Measurements from ENCODE around the gene CDH11.

CDH11 gene

DNA sequence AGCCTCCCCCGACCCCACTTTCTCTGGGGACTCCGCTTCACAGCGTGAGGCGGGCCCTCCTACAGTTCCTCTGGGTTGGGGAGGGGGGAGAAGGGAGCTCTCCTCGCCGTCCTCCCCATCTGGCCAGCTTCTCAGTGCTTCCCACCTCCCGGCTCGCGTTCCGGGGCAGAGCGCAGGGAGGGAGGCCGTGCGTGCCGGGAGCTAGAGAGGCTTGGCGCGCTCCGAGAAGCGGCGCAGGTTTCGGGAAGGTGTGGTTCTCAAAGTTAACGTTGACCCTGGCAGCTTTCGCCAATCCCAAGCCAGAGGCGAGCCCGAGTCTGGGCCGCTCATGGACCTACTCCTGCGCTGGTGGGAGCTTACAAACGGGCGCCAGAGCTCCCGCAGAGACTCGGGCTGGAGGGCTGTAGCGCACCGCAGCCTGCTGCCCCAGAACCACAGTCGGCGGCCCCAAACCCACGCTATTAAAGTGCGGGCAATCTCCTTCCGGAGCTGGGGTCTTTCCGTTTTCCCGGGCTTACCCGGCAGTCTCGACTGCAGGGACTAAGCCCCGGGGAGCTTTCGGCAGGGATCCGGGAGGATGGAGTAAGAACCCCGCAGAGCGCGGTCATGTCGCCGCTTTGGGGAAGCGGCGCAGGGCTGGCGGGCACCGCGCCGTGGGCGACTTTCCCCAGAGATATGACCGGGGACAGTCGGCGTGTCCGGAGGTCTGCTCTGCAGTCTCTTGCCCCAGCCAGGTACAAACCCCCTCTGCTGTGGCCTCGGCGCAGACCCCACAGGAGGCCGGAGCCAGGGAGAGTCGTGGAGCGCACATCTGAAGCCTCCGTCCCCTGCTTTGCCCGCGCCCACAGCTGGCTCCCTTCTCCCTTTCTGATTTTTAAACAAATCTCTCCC, 787 bp downstream of the CDH11 start:
- no peak overlapping the region for H3K4me3 ChIP-seq (replicated peaks; ENCODE audit: insufficient read depth, low read length)
- peaks cover 44% of the 10 kb centered on the region for H3K27me3 ChIP-seq (ENCODE audit: insufficient read depth, poor library complexity, severe bottlenecking)
- DNase-seq (ENCODE audit: low read depth in 1 of 2, low spot score in 1 of 2), result no peak
- TF ChIP-seq SPI1 (IDR thresholded peaks at IDR 0.05; ENCODE audit: borderline replicate concordance, low read depth) (no peak), GABPA (IDR thresholded peaks at IDR 0.05; ENCODE audit: low read depth) (no peak), POLR2AphosphoS5 (IDR thresholded peaks at IDR 0.05; ENCODE audit: low read depth) (no peak)
- TF ChIP-seq, protein P1, sequence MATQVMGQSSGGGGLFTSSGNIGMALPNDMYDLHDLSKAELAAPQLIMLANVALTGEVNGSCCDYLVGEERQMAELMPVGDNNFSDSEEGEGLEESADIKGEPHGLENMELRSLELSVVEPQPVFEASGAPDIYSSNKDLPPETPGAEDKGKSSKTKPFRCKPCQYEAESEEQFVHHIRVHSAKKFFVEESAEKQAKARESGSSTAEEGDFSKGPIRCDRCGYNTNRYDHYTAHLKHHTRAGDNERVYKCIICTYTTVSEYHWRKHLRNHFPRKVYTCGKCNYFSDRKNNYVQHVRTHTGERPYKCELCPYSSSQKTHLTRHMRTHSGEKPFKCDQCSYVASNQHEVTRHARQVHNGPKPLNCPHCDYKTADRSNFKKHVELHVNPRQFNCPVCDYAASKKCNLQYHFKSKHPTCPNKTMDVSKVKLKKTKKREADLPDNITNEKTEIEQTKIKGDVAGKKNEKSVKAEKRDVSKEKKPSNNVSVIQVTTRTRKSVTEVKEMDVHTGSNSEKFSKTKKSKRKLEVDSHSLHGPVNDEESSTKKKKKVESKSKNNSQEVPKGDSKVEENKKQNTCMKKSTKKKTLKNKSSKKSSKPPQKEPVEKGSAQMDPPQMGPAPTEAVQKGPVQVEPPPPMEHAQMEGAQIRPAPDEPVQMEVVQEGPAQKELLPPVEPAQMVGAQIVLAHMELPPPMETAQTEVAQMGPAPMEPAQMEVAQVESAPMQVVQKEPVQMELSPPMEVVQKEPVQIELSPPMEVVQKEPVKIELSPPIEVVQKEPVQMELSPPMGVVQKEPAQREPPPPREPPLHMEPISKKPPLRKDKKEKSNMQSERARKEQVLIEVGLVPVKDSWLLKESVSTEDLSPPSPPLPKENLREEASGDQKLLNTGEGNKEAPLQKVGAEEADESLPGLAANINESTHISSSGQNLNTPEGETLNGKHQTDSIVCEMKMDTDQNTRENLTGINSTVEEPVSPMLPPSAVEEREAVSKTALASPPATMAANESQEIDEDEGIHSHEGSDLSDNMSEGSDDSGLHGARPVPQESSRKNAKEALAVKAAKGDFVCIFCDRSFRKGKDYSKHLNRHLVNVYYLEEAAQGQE (IDR thresholded peaks at IDR 0.05; ENCODE audit: insufficient replicate concordance, low read depth), result no peak
- TF ChIP-seq, protein P2, sequence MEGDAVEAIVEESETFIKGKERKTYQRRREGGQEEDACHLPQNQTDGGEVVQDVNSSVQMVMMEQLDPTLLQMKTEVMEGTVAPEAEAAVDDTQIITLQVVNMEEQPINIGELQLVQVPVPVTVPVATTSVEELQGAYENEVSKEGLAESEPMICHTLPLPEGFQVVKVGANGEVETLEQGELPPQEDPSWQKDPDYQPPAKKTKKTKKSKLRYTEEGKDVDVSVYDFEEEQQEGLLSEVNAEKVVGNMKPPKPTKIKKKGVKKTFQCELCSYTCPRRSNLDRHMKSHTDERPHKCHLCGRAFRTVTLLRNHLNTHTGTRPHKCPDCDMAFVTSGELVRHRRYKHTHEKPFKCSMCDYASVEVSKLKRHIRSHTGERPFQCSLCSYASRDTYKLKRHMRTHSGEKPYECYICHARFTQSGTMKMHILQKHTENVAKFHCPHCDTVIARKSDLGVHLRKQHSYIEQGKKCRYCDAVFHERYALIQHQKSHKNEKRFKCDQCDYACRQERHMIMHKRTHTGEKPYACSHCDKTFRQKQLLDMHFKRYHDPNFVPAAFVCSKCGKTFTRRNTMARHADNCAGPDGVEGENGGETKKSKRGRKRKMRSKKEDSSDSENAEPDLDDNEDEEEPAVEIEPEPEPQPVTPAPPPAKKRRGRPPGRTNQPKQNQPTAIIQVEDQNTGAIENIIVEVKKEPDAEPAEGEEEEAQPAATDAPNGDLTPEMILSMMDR (IDR thresholded peaks at IDR 0.05; ENCODE audit: insufficient read depth, low read length), result no peak
- no peak overlapping the region for H3K27ac ChIP-seq (replicated peaks)

DNA sequence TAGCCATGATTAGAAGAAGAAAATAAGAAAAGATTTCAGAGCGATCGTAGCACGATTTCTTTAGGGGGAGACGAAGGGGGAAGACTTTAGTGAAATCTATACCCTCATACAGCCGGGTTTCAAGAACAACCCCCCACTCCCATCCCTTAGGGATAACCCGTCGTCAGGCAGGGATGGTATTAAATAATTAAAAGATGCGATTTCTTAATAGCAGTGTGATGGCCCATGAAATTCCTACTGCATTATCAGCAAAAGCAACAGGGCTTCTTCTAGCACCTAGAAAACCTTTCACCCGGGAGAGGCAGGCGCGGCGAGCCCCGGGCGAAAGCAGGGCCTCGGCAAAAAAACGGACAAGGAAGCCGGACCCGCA, 1.4 kb downstream of the CDH11 start:
- TF ChIP-seq POLR2AphosphoS5 (IDR thresholded peaks at IDR 0.05; ENCODE audit: low read depth) (no peak), SPI1 (IDR thresholded peaks at IDR 0.05; ENCODE audit: borderline replicate concordance, low read depth) (no peak), GABPA (IDR thresholded peaks at IDR 0.05; ENCODE audit: low read depth) (no peak)
- TF ChIP-seq, protein P2 (IDR thresholded peaks at IDR 0.05; ENCODE audit: insufficient read depth, low read length), result no peak
- TF ChIP-seq, protein P1 (IDR thresholded peaks at IDR 0.05; ENCODE audit: insufficient replicate concordance, low read depth), result no peak

DNA sequence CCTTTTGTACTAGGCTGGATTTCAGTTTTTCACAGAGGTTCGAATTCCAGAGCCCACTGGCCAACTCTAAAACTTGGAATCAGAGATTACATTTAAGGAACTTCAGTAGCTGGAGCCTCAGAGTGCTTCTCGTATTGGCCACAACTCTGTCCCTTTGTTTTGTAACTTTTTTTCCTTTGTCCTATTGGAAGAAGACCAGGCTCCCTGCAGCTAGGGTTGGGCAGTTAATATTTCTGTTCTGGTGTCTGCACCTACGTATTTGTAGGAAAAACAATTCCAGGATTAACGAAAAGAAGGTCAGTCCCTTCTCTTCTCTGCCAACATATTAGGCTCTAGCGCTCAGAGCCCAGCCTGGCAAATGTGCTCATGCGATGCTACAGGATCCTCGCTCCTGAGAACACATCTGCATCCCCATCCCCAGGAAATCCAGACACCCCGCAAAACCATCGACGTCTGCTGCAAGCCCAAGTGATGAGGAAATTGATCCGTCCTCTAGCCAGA, 1.9 kb downstream of the CDH11 start:
- TF ChIP-seq, protein P1 (IDR thresholded peaks at IDR 0.05; ENCODE audit: insufficient replicate concordance, low read depth), result no peak
- TF ChIP-seq, protein P2 (IDR thresholded peaks at IDR 0.05; ENCODE audit: insufficient read depth, low read length), result no peak
- Histone ChIP-seq H3K27ac (replicated peaks) (no peak overlapping the region), H3K4me3 (replicated peaks; ENCODE audit: insufficient read depth, low read length) (no peak overlapping the region), H3K27me3 (ENCODE audit: insufficient read depth, poor library complexity, severe bottlenecking) (peaks cover 44% of the 10 kb centered on the region)
- no peak for DNase-seq (ENCODE audit: low read depth in 1 of 2, low spot score in 1 of 2)

More for the DNA sequence above, 1.4 kb downstream of the CDH11 start:
- Histone ChIP-seq H3K4me3 (replicated peaks; ENCODE audit: insufficient read depth, low read length) (no peak overlapping the region), H3K27ac (replicated peaks) (no peak overlapping the region), H3K27me3 (ENCODE audit: insufficient read depth, poor library complexity, severe bottlenecking) (peaks cover 44% of the 10 kb centered on the region)
- no peak for DNase-seq (ENCODE audit: low read depth in 1 of 2, low spot score in 1 of 2)
